Activated CD4-positive, alpha-beta T cell treated with anti-CD3 and anti-CD28 coated beads for 36 hours (primary cell): ENCODE measurements around the gene HOXB4. TPM values are rescaled to one million over a fixed set of nuclear protein-coding genes. Genes with fewer than 3 reads are reported as not detected.

ENCODE experiments used
- ATAC-seq: fragments of 200-7000 bp; cut with Tn5 transposase; one replicate; pipeline ENCODE4 v1.10.0; 2021; ENCODE audit warnings: mild to moderate bottlenecking, moderate library complexity
- CTCF ChIA-PET: fragments of 350-600 bp; sonication (Branson Sonifier 250); formaldehyde crosslinking; loops from one replicate; lab custom pipeline; 2021; ENCODE audit warnings: antibody characterized with exemption; lab: Charles Lee
- POLR2A ChIA-PET: fragments of 350-600 bp; sonication (Branson Sonifier 250); formaldehyde crosslinking; loops from one replicate; lab custom pipeline; 2021; ENCODE audit warnings: antibody characterized with exemption, inconsistent platforms; lab: Charles Lee
- DNase-seq: peaks from one replicate; pipeline ENCODE4 v3.0.0-alpha.2; 2020
- H3K27ac Mint-ChIP-seq: one replicate; pipeline ENCODE4 v1.8.0; 2021; ENCODE audit warnings: mixed read lengths
- H3K27me3 Mint-ChIP-seq: one replicate; pipeline ENCODE4 v1.8.0; 2021; ENCODE audit warnings: mixed read lengths
- H3K36me3 Mint-ChIP-seq: one replicate; pipeline ENCODE4 v1.8.0; 2021; ENCODE audit warnings: low read depth, mixed read lengths
- H3K4me1 Mint-ChIP-seq: one replicate; pipeline ENCODE4 v1.8.0; 2021; ENCODE audit warnings: mixed read lengths
- H3K4me3 Mint-ChIP-seq: one replicate; pipeline ENCODE4 v1.8.0; 2021; ENCODE audit warnings: mild to moderate bottlenecking, moderate library complexity, mixed read lengths
- H3K9me3 Mint-ChIP-seq: one replicate; pipeline ENCODE4 v1.8.0; 2021; ENCODE audit warnings: low read depth, mixed read lengths
- intact Hi-C, 2 experiments: fragments of 100-400 bp; cut with DNase I in 1 of 2; cut with micrococcal nuclease in 1 of 2; formaldehyde crosslinking; loops; one replicate each; pipeline versions ENCODE4 v1.14.2 to v1.15.1; 2022 to 2024; cut with DNase I, micrococcal nuclease
- total RNA-seq, 2 experiments: library from RNA; stranded (reverse); gene quantifications; one replicate each; pipeline ENCODE4 v1.2.3, GENCODE V29; 2021

Gene HOXB4
- total RNA-seq, 2 experiments from 2014 or later = 0.66 to 1.1 TPM

- CTCF ChIA-PET = interaction anchor here (0.7 to 2.1 kb wide), 3 partner anchors 42 to 196 kb away, joined by 3 to 8 read pairs (median 3); no protein-coding TSS in a partner anchor
- H3K27ac Mint-ChIP-seq = peak overlapping the region; percentile 39
- intact Hi-C loops = no loop called here
- peaks cover 17% of the 10 kb centered on the region for H3K4me1 Mint-ChIP-seq
- peaks cover 21% of the 10 kb centered on the region for H3K27me3 Mint-ChIP-seq
- ATAC-seq (no peak), DNase-seq (peak; percentile 53)
- H3K36me3 Mint-ChIP-seq = no peaks in the 10 kb centered on the region
- POLR2A ChIA-PET = no interaction called here
- H3K4me3 Mint-ChIP-seq = peak overlapping the region; percentile 7
- no peaks in the 10 kb centered on the region for H3K9me3 Mint-ChIP-seq
These were observed 30.2 kb downstream of the HOXB4 start for GRCh38 chr17:48547808-48548522.

DNA sequence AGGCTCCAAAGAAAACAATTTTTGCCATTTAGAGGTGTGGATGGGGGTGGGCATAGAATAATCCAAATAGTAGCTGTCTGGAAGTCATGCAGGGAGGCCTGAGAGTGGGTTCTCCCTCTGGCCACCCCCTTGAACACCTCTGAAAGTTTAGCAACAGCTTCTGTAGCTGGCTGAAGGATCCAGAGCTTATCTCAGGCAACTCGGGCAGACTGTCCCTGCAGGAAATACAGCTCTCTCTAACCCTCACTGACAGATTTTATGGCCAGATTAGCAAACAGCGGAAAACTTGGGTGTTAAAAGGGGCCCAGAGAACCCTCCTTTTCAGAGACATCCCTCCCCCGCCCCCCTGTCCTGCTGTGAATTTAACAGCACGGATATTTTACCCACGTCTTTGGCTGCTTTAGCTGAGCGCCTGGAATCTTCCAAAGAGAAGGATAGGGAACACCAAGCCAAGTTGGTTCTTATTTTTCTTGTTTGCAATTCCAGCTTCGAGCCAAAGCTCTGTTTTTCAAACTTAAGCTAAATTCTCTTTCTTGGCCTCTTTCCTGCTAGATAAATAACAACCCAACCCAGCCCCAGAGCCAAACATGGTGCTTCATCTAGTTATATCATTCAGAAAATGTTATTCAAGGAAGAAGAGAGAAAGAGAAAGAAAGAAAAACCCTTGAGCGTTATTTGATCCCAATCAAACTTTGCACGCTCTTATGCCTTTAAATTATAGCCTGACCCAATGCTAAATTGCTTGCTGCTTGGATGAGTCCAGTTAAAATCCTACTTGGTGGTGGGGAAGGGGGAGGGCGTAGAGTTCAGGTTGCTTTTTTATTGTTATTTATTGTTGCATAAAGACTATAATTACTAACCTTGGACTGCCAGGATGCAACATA, 31.0 kb downstream of the HOXB4 start:
- no peak for DNase-seq

DNA sequence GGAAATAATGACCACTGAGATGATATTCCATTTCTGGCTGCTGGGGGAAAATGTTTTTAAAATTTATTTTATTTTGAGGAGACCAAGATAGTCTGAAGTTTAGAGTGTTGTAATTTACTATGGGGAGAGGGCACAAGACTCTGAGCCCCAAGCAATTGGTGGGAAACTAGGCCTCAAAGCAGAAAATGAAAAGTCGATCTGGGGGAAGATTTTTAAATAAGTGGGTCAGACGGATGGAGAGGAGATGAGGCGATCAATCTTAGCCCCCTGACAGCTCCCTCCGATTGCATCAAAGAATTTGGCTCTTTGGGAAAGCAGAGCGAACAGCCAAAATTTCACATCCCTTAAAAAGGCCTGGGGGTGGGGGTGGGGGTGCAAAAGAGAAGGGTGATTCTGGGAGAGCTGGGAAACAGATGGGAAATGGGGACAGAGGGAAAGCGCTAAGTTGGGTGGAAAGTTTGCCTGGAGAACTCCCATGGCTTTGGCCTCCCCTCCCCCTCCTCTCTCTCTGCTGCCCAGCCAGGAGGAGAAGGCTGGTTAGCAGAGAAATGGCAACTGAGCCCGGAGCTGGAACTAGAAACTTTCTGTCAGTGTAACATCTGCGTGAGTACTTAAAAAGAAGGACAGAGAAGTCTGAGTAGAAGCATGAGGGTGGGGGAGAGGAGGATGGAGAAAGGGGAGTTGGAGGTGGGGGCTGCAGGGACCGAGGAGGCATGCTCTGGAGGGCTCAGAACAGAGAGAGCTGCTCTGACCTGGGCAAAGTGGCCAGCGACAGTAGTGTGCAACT, 31.8 kb downstream of the HOXB4 start:
- ChIA-PET POLR2A (interaction anchor here (0.6 kb wide), 2 partner anchors 119 to 213 kb away, joined by 3 to 7 read pairs; no protein-coding TSS in a partner anchor), CTCF (interaction anchor here (0.6 to 1.6 kb wide), 4 partner anchors 47 to 510 kb away, joined by 3 to 7 read pairs (median 4); no protein-coding TSS in a partner anchor)
- Mint-ChIP-seq H3K36me3 (no peaks in the 10 kb centered on the region), H3K4me1 (peaks cover 28% of the 10 kb centered on the region), H3K9me3 (no peaks in the 10 kb centered on the region), H3K27ac (no peak overlapping the region), H3K4me3 (no peak overlapping the region), H3K27me3 (peaks cover 32% of the 10 kb centered on the region)
- DNase-seq (no peak), ATAC-seq (no peak)
- intact Hi-C loops = no loop called here

More for the DNA sequence above, 31.0 kb downstream of the HOXB4 start:
- peaks cover 27% of the 10 kb centered on the region for H3K27me3 Mint-ChIP-seq
- H3K4me1 Mint-ChIP-seq = peaks cover 22% of the 10 kb centered on the region
- intact Hi-C loops = no loop called here
- H3K4me3 Mint-ChIP-seq = peak overlapping the region; percentile 7
- peak overlapping the region; percentile 39 for H3K27ac Mint-ChIP-seq
- H3K9me3 Mint-ChIP-seq = no peaks in the 10 kb centered on the region
- ChIA-PET POLR2A (interaction anchor here (0.6 to 0.7 kb wide), 2 partner anchors 24 to 213 kb away, joined by 3 to 4 read pairs; no protein-coding TSS in a partner anchor), CTCF (interaction anchor here (0.8 to 1.6 kb wide), 2 partner anchors 46 to 212 kb away, joined by 4 to 7 read pairs; no protein-coding TSS in a partner anchor)
- H3K36me3 Mint-ChIP-seq = no peaks in the 10 kb centered on the region
- no peak for ATAC-seq

DNA sequence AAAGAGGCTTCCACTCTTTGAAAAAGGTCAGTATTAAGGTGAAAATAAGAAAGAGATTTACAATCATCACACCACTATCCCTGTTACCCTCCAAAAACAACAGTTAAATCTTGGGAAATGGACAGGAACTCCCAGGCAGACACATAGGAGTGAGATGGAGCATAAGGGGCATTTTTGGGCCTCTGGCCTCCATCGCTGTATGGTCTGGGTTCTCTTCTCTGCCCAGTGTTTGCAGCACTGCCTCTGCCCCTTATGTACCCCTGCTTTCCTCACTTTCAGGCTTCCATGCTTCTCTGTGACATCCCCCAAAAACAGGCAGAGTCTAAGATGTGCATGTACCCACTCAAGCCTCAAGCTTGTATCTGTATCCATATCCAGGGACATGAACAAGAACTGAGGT, 32.6 kb downstream of the HOXB4 start:
- no peak for DNase-seq
- H3K27ac Mint-ChIP-seq = no peak overlapping the region
- peak overlapping the region; percentile 8 for H3K4me3 Mint-ChIP-seq
- ATAC-seq = no peak
- POLR2A ChIA-PET = interaction anchor here (0.6 kb wide), 1 partner anchor 118 kb away, joined by 7 read pairs; no protein-coding TSS in a partner anchor
- peaks cover 36% of the 10 kb centered on the region for H3K27me3 Mint-ChIP-seq
- H3K4me1 Mint-ChIP-seq = peaks cover 32% of the 10 kb centered on the region
- CTCF ChIA-PET = interaction anchor here (0.6 to 1.6 kb wide), 3 partner anchors 47 to 509 kb away, joined by 3 to 7 read pairs (median 3); no protein-coding TSS in a partner anchor
- H3K9me3 Mint-ChIP-seq = no peaks in the 10 kb centered on the region
- H3K36me3 Mint-ChIP-seq = no peaks in the 10 kb centered on the region
- intact Hi-C loops = no loop called here

- Mint-ChIP-seq H3K27ac (peak within 1 kb of the TSS; percentile 78), H3K4me3 (peak within 1 kb of the TSS; percentile 75), H3K4me1 (peaks cover 32% of the 10 kb centered on the region), H3K27me3 (peaks cover 41% of the 10 kb centered on the region), H3K9me3 (no peaks in the 10 kb centered on the region), H3K36me3 (no peaks in the 10 kb centered on the region)
- CTCF ChIA-PET = no interaction called here
- POLR2A ChIA-PET = no interaction called here
- ATAC-seq (no peak), DNase-seq (no peak)
- intact Hi-C loops = no loop called here
These were observed 33.2 kb downstream of the HOXB4 start, which contains the start of gene HOXB2 for GRCh38 chr17:48545022-48545375. TSS of gene HOXB2 (minus strand) at chr17:48545109. CDS start at chr17:48544911, 198 bp downstream.

DNA sequence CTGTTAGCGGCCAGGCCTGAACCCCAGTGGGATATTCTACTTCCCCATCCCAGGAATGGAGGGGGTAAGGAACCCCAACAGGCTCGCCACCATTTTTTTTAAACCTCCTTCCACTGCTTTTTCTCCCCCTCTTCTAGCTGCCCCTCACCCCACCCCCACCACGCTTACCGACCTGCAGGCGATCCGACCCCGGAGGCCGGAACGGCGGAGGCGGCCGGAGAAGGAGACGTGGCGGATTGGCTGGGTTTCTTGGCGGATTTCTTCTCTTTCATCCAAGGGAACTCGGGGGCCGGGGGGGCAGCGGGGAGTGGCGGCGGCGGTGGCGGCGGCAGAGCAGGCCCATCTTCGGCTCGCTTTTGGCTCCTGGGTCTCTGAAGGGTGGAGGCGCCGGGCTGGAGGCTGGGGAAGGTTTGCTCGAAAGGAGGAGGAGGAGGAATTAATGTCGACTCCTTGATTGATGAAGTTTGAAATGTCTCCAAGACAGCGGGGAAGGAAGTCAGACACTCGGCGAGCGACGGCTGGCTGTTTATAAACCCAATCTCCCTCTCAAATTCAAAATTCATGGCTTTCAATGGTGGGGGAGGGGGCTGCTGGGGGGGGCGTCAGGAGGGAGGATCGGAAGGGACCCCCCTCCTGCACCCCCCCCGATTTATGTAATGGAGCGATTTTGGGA, 33.7 kb downstream of the HOXB4 start:
- peak; percentile 44 for DNase-seq
- H3K4me1 Mint-ChIP-seq = peaks cover 33% of the 10 kb centered on the region
- intact Hi-C loops = loop anchor here in 1 of 2 experiments (5.0 kb wide), 2 partner anchors 33 to 53 kb away; partner anchors contain the start of gene HOXB4
- ATAC-seq = no peak
- H3K9me3 Mint-ChIP-seq = no peaks in the 10 kb centered on the region
- H3K27ac Mint-ChIP-seq = peak overlapping the region; percentile 78
- peak overlapping the region; percentile 75 for H3K4me3 Mint-ChIP-seq
- H3K36me3 Mint-ChIP-seq = no peaks in the 10 kb centered on the region
- CTCF ChIA-PET = interaction anchor here (0.8 to 1.0 kb wide), 3 partner anchors 29 to 74 kb away, joined by 3 to 4 read pairs (median 3); no protein-coding TSS in a partner anchor
- POLR2A ChIA-PET = no interaction called here
- peaks cover 46% of the 10 kb centered on the region for H3K27me3 Mint-ChIP-seq

DNA sequence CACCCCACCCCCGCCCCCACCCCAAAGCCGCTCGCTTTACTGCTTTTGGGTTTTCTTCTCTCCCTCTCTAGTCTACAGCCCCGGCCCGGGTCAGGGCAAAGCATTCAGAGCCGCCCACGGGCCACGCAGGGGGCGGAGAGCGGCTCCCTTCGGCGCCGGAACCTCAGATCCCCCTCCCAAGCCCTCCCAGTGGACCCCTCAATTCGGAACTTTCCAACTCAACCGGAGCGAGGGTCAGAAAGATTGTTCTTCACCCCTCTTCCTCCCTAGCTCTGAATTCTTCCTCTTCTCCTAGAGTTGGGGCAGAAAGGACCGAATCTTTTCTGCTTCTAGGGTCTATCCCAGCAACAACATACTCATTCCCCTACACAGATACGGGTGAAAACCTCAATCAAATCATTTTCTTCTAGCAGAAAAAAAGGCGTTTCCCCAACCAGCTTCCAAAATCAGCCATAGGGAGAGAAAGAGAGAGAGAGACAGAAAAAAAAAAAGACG, 34.2 kb downstream of the HOXB4 start:
- CTCF ChIA-PET = interaction anchor here (0.8 to 1.0 kb wide), 3 partner anchors 28 to 75 kb away, joined by 3 to 4 read pairs (median 3); no protein-coding TSS in a partner anchor
- no peaks in the 10 kb centered on the region for H3K36me3 Mint-ChIP-seq
- POLR2A ChIA-PET = no interaction called here
- H3K27ac Mint-ChIP-seq = peak overlapping the region; percentile 78
- intact Hi-C loops = loop anchor here (2.0 to 5.0 kb wide), 3 partner anchors 33 to 53 kb away; partner anchors contain the start of gene HOXB4 (in 2 of the 2)
- DNase-seq = peak; percentile 55
- H3K4me3 Mint-ChIP-seq = peak overlapping the region; percentile 75
- H3K4me1 Mint-ChIP-seq = peaks cover 33% of the 10 kb centered on the region
- ATAC-seq = peak; percentile 45
- no peaks in the 10 kb centered on the region for H3K9me3 Mint-ChIP-seq
- H3K27me3 Mint-ChIP-seq = peaks cover 49% of the 10 kb centered on the region

DNA sequence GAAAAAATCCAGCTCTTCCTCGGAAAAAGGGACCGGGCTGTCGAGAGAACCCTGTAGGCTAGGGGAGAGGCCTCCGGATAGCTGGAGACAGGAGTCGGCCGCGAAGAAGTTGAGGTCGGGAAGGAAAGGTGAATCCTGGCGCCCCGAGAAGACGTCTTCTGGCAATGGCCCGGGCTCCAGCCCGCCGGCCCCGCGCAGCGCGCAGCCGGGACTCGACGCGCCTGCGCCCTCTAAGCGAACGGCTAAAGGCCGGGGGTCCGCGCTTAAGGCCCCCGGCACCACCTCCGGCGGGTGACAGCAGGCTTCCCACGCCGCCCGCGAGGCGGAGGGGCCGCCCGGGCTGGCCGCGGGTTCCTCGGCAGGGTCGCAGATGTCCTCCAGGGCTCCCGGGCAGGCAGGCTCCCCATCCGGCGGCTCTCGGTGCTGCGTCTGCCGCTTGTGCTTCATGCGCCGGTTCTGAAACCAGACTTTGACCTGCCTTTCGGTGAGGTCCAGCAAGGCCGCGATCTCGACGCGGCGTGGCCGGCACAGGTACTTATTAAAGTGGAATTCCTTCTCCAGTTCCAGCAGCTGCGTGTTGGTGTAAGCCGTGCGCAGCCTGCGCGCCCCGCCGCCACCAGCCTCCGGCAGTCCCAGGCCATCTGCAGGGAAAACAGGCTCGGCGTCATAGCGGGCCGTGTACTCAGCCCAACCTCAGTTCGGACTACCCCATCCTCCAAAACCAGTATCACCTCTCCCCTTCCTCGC, 34.9 kb downstream of the HOXB4 start:
- Mint-ChIP-seq H3K4me1 (peaks cover 33% of the 10 kb centered on the region), H3K27me3 (peaks cover 49% of the 10 kb centered on the region), H3K9me3 (no peaks in the 10 kb centered on the region), H3K4me3 (peak overlapping the region; percentile 75), H3K36me3 (no peaks in the 10 kb centered on the region), H3K27ac (peak overlapping the region; percentile 69)
- intact Hi-C loops = loop anchor here (2.0 to 5.0 kb wide), 3 partner anchors 34 to 54 kb away; partner anchors contain the start of gene HOXB4 (in 2 of the 2)
- ChIA-PET CTCF (interaction anchor here (1.0 kb wide), 1 partner anchor 28 kb away, joined by 4 read pairs; no protein-coding TSS in a partner anchor), POLR2A (no interaction called here)
- DNase-seq (peak; percentile 77), ATAC-seq (peak; percentile 75)

DNA sequence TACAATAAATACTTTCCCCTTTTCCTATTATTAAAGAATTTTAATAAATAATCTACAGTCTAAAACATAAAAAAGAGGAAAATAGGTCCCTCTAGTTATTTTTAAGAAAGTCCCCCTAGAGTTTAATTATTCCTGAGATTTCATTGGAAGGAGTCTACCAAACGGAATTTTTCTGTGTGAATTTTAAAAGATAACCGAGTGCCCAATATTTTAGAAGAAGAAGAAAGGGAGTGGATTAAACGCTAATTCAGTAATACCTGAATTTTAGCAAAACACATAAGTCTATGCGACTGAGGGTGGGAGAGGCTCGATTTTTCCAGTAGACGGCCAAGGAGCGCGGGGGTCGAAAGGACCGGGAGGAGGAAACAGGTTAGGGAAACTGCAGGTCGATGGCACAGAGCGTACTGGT, 35.4 kb downstream of the HOXB4 start:
- ATAC-seq = no peak
- Mint-ChIP-seq H3K27me3 (peaks cover 49% of the 10 kb centered on the region), H3K9me3 (no peaks in the 10 kb centered on the region), H3K27ac (peak overlapping the region; percentile 79), H3K36me3 (no peaks in the 10 kb centered on the region), H3K4me3 (peak overlapping the region; percentile 75), H3K4me1 (peaks cover 27% of the 10 kb centered on the region)
- intact Hi-C loops = loop anchor here (2.0 to 5.0 kb wide), 3 partner anchors 35 to 55 kb away; partner anchors contain the start of gene HOXB4 (in 2 of the 2)
- ChIA-PET POLR2A (no interaction called here), CTCF (no interaction called here)
- DNase-seq = no peak
